ENCODE results near the gene NYNRIN. TPM values are rescaled to one million over a fixed set of nuclear protein-coding genes. Genes with fewer than 3 reads are reported as not detected.
A peak's percentile ranks its signal among the peaks of the same experiment; 100 is the strongest.

The NYNRIN gene
- total and polyA plus RNA-seq, 2 of the 8 experiments (the other 6 are each of a cell fraction or from before 2014, with no cell fraction given), result 15.2 to 18.3 TPM

DNA sequence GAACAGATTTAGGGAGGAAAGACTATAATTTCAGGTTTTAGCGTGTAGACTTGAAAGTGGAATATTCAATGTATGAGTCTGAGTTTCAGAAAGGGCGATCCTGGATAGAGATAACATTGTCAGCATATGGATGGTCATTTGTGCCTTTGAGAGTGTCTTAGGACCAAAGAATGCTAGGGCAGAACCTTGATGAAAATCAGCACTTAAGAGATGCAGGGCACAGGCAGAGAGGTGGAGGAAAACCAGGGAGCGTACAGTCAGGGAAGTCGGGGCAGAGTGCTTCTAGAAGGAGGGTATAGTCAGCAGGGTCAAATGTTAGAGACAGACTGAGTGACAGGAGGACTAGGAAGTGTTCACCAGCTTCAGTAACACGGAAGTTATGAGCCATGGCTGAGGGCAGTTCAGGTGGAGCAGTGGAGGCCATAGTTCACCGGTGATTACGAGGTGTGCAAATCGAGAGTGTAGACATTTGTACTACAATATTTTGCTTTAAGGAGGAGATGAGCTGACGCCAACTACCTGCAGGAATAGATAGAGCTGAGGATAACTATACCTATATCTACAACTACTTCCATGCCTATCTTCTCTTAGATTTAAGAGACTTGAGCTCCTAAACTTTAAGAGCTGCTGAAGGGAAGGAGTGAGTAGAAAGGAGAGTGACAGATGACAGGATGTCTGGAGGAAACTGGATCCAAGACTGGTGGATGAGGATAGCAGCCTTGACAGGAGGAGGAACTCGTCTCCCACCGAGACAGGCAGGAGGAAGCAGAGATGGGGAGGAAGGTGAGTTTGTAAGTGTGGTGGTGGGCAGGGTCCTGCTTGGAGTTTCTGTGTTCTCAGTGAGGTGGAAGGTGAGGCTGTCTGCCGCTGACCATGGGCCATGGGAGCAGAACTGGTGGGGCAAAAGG, 24.1 kb downstream of the NYNRIN start:
- Histone ChIP-seq H3K23ac (ENCODE audit: insufficient read length) (no peak overlapping the region), H3K18ac (ENCODE audit: extremely low read depth, low read length) (no peak overlapping the region), H2AK5ac (ENCODE audit: low read depth, low read length) (no peak overlapping the region), H3K23me2 (ENCODE audit: low read depth, low read length) (no peaks in the 10 kb centered on the region), H4K8ac (ENCODE audit: extremely low read depth, insufficient read depth, low read length) (no peak overlapping the region), H4K20me1 (replicated peaks in 1 of 2; ENCODE audit: control insufficient read depth in 1 of 2, insufficient read depth in 2 of 2, low read length in 2 of 2) (no peaks in the 10 kb centered on the region), H3K9ac (replicated peaks in 1 of 4; ENCODE audit: extremely low read depth in 1 of 4, low read depth in 3 of 4, low read length in 3 of 4) (no peak overlapping the region; a peak in 1 of 7 replicates), H2BK12ac (ENCODE audit: low read depth, low read length) (no peak overlapping the region), H2AFZ (ENCODE audit: low read length) (no peak overlapping the region), H3K56ac (replicated peaks; ENCODE audit: insufficient read length, low read depth, low read length) (no peak overlapping the region), H4K5ac (ENCODE audit: insufficient read length, low read depth, low read length) (no peak overlapping the region), H2BK120ac (replicated peaks; ENCODE audit: low read depth, low read length) (no peak overlapping the region), H3K14ac (ENCODE audit: insufficient read length) (peak overlapping the region; percentile 5), H4K91ac (replicated peaks; ENCODE audit: insufficient read length, low read length) (no peak overlapping the region), H3K4ac (replicated peaks; ENCODE audit: insufficient read length, low read depth, low read length) (no peak overlapping the region), H2BK20ac (ENCODE audit: low read length) (no peak overlapping the region), H3K4me3 (ENCODE audit: extremely low read depth in 1 of 4, insufficient read depth in 2 of 4, low read depth in 3 of 4, low read length in 4 of 4) (no peak overlapping the region), H2BK5ac (ENCODE audit: low read depth, low read length) (no peak overlapping the region), H3K4me1 (replicated peaks in 1 of 4; ENCODE audit: control insufficient read depth in 3 of 4, insufficient read depth in 4 of 4, low read length in 3 of 4) (no peaks in the 10 kb centered on the region; a peak in 2 of 7 replicates), H3K9me3 (ENCODE audit: insufficient read depth in 2 of 2, low read depth in 1 of 2, low read length in 1 of 2) (no peaks in the 10 kb centered on the region), H2BK15ac (ENCODE audit: low read length) (no peak overlapping the region), H3K4me2 (ENCODE audit: insufficient read depth in 1 of 2, low read depth in 2 of 2, low read length in 2 of 2) (no peak overlapping the region), H3K27me3 (replicated peaks in 1 of 4; ENCODE audit: control insufficient read depth in 3 of 4, extremely low read depth in 1 of 4, insufficient read depth in 3 of 4, low read length in 3 of 4) (peaks cover 0 to 11% (median 2%) of the 10 kb centered on the region in 4 experiments; a peak in 3 of 7 replicates), H3K79me2 (ENCODE audit: control insufficient read depth in 1 of 2, insufficient read depth in 2 of 2, low read length in 2 of 2) (no peaks in the 10 kb centered on the region), H3K27ac (ENCODE audit: low read depth, low read length) (no peak overlapping the region), H3K36me3 (ENCODE audit: control insufficient read depth in 2 of 4, insufficient read depth in 4 of 4, low read length in 3 of 4) (no peaks in the 10 kb centered on the region), H3K79me1 (ENCODE audit: low read depth, low read length) (no peaks in the 10 kb centered on the region)
- DNase-seq (ENCODE audit: low read depth in 1 of 2, low spot score in 2 of 2) (peak in 1 of 2 experiments; percentile 19), FAIRE-seq (no peak)
- TF ChIP-seq BRCA1 (IDR thresholded peaks at IDR 0.05; ENCODE audit: low read depth, low read length) (no peak), POLR2AphosphoS5 (IDR thresholded peaks at IDR 0.05; ENCODE audit: low read depth, low read length) (no peak), TEAD4 (IDR thresholded peaks at IDR 0.05; ENCODE audit: low read depth, low read length) (no peak), ZNF274 (IDR thresholded peaks at IDR 0.05; ENCODE audit: borderline replicate concordance, extremely low read depth, low read length) (no peak), RAD21 (IDR thresholded peaks at IDR 0.05 in 1 of 2, conservative IDR thresholded peaks at IDR 0.05 in 1 of 2; ENCODE audit: low read depth in 2 of 2, low read length in 2 of 2) (no peak)
- TF ChIP-seq, protein P1, sequence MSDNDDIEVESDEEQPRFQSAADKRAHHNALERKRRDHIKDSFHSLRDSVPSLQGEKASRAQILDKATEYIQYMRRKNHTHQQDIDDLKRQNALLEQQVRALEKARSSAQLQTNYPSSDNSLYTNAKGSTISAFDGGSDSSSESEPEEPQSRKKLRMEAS (IDR thresholded peaks at IDR 0.05), result no peak
- 84% methylated on average over 12 of the region's 12 CpGs; no CpG with 5 or more reads in 1 of the 2 experiments for WGBS, 2 experiments (ENCODE audit: extremely low coverage in 1 of 2, insufficient coverage in 1 of 2, insufficient read length in 1 of 2, insufficient replicate concordance in 2 of 2, low coverage in 1 of 2, low lambda C conversion rate in 2 of 2, missing lambda C conversion rate in 1 of 2)
- POLR2A ChIA-PET (ENCODE audit: partially characterized antibody), result interaction anchor here (0.6 to 3.0 kb wide), 3 partner anchors 13 to 332 kb away, joined by 3 to 8 read pairs (median 3); partner anchors contain the start of gene NYNRIN
- CTCF ChIA-PET (ENCODE audit: partially characterized antibody), result interaction anchor here (0.7 to 21.3 kb wide), 9 partner anchors 9 to 94 kb away, joined by 4 to 664 read pairs (median 23); partner anchors contain the start of genes ADCY4, NFATC4 and RIPK3

Measured in H1 (cell line).